ENCODE data around the gene ADCY7. TPM values are rescaled to one million over a fixed set of nuclear protein-coding genes. Genes with fewer than 3 reads are reported as not detected.

ADCY7 gene
- total and polyA plus RNA-seq, 2 donors (not counting 1 experiment from before 2014, with no cell fraction given): 9.9 to 34.0 TPM

DNA sequence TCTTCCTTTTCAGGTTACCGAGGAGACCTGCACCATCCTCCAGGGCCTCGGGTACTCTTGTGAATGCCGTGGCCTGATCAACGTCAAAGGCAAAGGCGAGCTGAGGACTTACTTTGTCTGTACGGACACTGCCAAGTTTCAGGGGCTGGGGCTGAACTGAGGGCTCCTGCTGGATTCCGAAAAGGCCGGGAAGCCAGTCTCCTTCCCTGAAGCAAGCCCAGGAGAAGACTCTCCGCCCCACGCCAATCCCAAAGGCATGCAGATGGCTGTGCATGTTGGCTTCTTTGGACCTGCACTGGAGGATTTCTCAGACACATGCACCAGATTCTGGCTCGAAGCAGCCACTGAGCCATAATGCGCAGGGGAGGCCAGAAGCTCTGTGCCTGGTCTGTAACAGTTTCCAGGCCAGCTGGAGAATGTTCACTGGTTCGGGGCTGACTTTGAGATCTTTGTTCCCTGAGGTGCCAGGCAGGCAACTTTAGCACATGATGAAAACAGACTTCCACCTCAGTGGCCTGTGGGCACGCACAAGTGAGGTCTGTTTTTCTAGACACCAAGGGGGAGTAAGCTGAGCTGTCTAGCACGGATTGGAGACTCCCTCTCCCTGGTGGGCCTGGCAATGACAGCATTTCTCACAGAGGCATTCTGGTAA is 49.1 kb downstream of the ADCY7 start:
- Histone ChIP-seq H3K36me3 (ENCODE audit: control insufficient read depth, insufficient read depth, low read length) (peaks cover 20% of the 10 kb centered on the region), H3K4me2 (ENCODE audit: extremely low read depth, insufficient read depth, low read length) (no peak overlapping the region), H3K4me3 (replicated peaks in 1 of 4; ENCODE audit: control extremely low read depth in 1 of 4, insufficient read depth in 1 of 4, low read depth in 3 of 4, low read length in 4 of 4) (no peak overlapping the region), H3K79me2 (ENCODE audit: control insufficient read depth, insufficient read depth, low read length) (no peaks in the 10 kb centered on the region), H4K20me1 (ENCODE audit: control insufficient read depth, extremely low read depth, insufficient read depth, low read length) (no peaks in the 10 kb centered on the region), H3K27me3 (ENCODE audit: control insufficient read depth, insufficient read depth, low read length) (no peaks in the 10 kb centered on the region), H2AFZ (ENCODE audit: low read length) (no peak overlapping the region), H3K4me1 (ENCODE audit: control insufficient read depth, extremely low read depth, insufficient read depth, low read length) (no peaks in the 10 kb centered on the region), H3K27ac (ENCODE audit: insufficient read depth, low read length) (no peak overlapping the region), H3K9me3 (ENCODE audit: control insufficient read depth, insufficient read depth, low read depth, low read length) (no peaks in the 10 kb centered on the region), H3K9ac (ENCODE audit: insufficient read depth, low read length) (no peak overlapping the region)
- DNase-seq (ENCODE audit: low read depth in 2 of 2): peak in 1 of 2 donors; percentile 28
- no peak for TF ChIP-seq CTCF (conservative IDR thresholded peaks at IDR 0.05 in 1 of 2, IDR thresholded peaks at IDR 0.05 in 1 of 2; ENCODE audit: low read depth in 1 of 2, low read length in 2 of 2)
- no peak for TF ChIP-seq EZH2 (IDR thresholded peaks at IDR 0.05; ENCODE audit: low read length, missing control alignments)

GRCh38 chr16:50316102-50316847 is 49.9 kb downstream of the ADCY7 start:
- no peaks in the 10 kb centered on the region for H3K4me1 ChIP-seq (ENCODE audit: control insufficient read depth, extremely low read depth, insufficient read depth, low read length)
- peak in 1 of 2 donors; percentile 41 for DNase-seq (ENCODE audit: low read depth in 2 of 2)
- H3K4me3 ChIP-seq (replicated peaks in 1 of 4; ENCODE audit: control extremely low read depth in 1 of 4, insufficient read depth in 1 of 4, low read depth in 3 of 4, low read length in 4 of 4): no peak overlapping the region
- H3K79me2 ChIP-seq (ENCODE audit: control insufficient read depth, insufficient read depth, low read length): no peaks in the 10 kb centered on the region
- no peak overlapping the region for H3K27ac ChIP-seq (ENCODE audit: insufficient read depth, low read length)
- H3K4me2 ChIP-seq (ENCODE audit: extremely low read depth, insufficient read depth, low read length): no peak overlapping the region
- TF ChIP-seq EZH2 (IDR thresholded peaks at IDR 0.05; ENCODE audit: low read length, missing control alignments) (no peak), CTCF (conservative IDR thresholded peaks at IDR 0.05 in 1 of 2, IDR thresholded peaks at IDR 0.05 in 1 of 2; ENCODE audit: low read depth in 1 of 2, low read length in 2 of 2) (no peak)
- H3K9me3 ChIP-seq (ENCODE audit: control insufficient read depth, insufficient read depth, low read depth, low read length): no peaks in the 10 kb centered on the region
- H3K27me3 ChIP-seq (ENCODE audit: control insufficient read depth, insufficient read depth, low read length): no peaks in the 10 kb centered on the region
- no peak overlapping the region for H2AFZ ChIP-seq (ENCODE audit: low read length)
- H3K9ac ChIP-seq (ENCODE audit: insufficient read depth, low read length): no peak overlapping the region
- peaks cover 20% of the 10 kb centered on the region for H3K36me3 ChIP-seq (ENCODE audit: control insufficient read depth, insufficient read depth, low read length)
- H4K20me1 ChIP-seq (ENCODE audit: control insufficient read depth, extremely low read depth, insufficient read depth, low read length): no peaks in the 10 kb centered on the region

DNA sequence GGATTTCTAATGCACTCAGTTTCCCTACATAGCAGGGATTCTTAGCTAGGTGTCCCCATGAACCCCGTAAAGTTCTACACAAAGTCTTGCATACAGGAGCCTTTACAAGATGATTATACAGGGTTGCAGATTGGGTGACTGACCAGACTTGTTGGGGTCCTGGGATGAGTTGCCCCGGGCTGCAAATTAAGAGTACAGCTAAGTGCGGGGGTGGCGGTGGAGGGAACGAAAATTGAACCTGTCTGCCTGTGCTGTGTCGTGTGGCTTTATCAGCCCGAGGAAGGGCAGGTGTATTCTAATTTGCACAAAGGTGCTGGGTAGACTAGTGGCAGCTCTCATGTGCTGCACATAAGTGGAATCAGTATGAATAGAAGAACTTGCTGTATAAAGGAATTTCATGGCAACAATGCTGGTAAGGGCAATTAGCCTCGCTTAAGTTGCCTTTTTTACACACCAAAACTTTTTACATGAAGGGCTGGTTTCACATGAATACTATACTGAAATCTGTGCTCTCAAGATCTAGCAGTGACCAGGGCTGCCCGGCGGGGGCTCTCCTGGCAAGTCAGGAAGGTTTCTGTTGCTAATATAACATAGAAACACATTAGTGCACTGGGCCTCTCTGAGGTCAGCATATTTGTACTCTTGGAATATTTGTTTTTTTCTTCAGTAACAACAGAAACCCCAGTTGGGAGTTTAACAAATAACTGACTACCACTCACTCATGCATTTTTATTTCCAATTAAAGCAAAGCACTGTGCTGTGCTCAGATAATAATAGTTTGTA is 50.7 kb downstream of the ADCY7 start:
- H3K4me1 ChIP-seq (ENCODE audit: control insufficient read depth, extremely low read depth, insufficient read depth, low read length): no peaks in the 10 kb centered on the region
- TF ChIP-seq EZH2 (IDR thresholded peaks at IDR 0.05; ENCODE audit: low read length, missing control alignments) (no peak), CTCF (conservative IDR thresholded peaks at IDR 0.05 in 1 of 2, IDR thresholded peaks at IDR 0.05 in 1 of 2; ENCODE audit: low read depth in 1 of 2, low read length in 2 of 2) (no peak)
- no peaks in the 10 kb centered on the region for H4K20me1 ChIP-seq (ENCODE audit: control insufficient read depth, extremely low read depth, insufficient read depth, low read length)
- H3K36me3 ChIP-seq (ENCODE audit: control insufficient read depth, insufficient read depth, low read length): peaks cover 17% of the 10 kb centered on the region
- no peak overlapping the region for H2AFZ ChIP-seq (ENCODE audit: low read length)
- H3K9ac ChIP-seq (ENCODE audit: insufficient read depth, low read length): no peak overlapping the region
- no peak overlapping the region for H3K4me2 ChIP-seq (ENCODE audit: extremely low read depth, insufficient read depth, low read length)
- no peak overlapping the region for H3K27ac ChIP-seq (ENCODE audit: insufficient read depth, low read length)
- no peaks in the 10 kb centered on the region for H3K27me3 ChIP-seq (ENCODE audit: control insufficient read depth, insufficient read depth, low read length)
- no peaks in the 10 kb centered on the region for H3K79me2 ChIP-seq (ENCODE audit: control insufficient read depth, insufficient read depth, low read length)
- DNase-seq (ENCODE audit: low read depth in 2 of 2): no peak
- H3K4me3 ChIP-seq (replicated peaks in 1 of 4; ENCODE audit: control extremely low read depth in 1 of 4, insufficient read depth in 1 of 4, low read depth in 3 of 4, low read length in 4 of 4): no peak overlapping the region
- no peaks in the 10 kb centered on the region for H3K9me3 ChIP-seq (ENCODE audit: control insufficient read depth, insufficient read depth, low read depth, low read length)
